H1 (cell line): ENCODE data around the gene RPL13A. TPM values are rescaled to one million over a fixed set of nuclear protein-coding genes. Genes with fewer than 3 reads are reported as not detected.

ENCODE experiments used
- CTCF ChIA-PET: fragments of 300-600 bp; sonication (Branson Sonifier 250); formaldehyde crosslinking; loops from one replicate; lab custom pipeline; 2021; ENCODE audit not compliant: partially characterized antibody; lab: Charles Lee
- POLR2A ChIA-PET: fragments of 300-600 bp; sonication (Branson Sonifier 250); formaldehyde crosslinking; loops from one replicate; lab custom pipeline; 2021; ENCODE audit warnings: inconsistent platforms; ENCODE audit not compliant: partially characterized antibody; lab: Charles Lee
- DNase-seq, 2 experiments: peaks; one replicate each; pipeline versions ENCODE4 v3.0.0 to v3.0.0-alpha.2; 2010 to 2022; ENCODE audit warnings: low spot score in 2 of 2, low read depth in 1 of 2, mixed read lengths in 1 of 2
- FAIRE-seq: peaks from 2 replicates; lab custom pipeline; 2011; peaks lifted over from hg19 to GRCh38; lab: Jason Lieb, UNC
- H2AFZ ChIP-seq: 2 replicates; pipeline ENCODE4 v1.8.1; 2012; ENCODE audit warnings: low read length, inconsistent platforms
- H2AK5ac ChIP-seq: 2 replicates; pipeline ENCODE4 v1.6.1; 2013; ENCODE audit warnings: low read depth, low read length
- H2BK120ac ChIP-seq: replicated peaks from 2 replicates; pipeline ENCODE3; 2013; ENCODE audit warnings: low read depth, low read length, inconsistent platforms
- H2BK12ac ChIP-seq: 2 replicates; pipeline ENCODE4 v1.6.1; 2013; ENCODE audit warnings: low read depth, low read length
- H2BK15ac ChIP-seq: 2 replicates; pipeline ENCODE4 v1.6.1; 2013; ENCODE audit warnings: low read length
- H2BK20ac ChIP-seq: 2 replicates; pipeline ENCODE4 v1.6.1; 2013; ENCODE audit warnings: low read length
- H2BK5ac ChIP-seq: 2 replicates; pipeline ENCODE4 v1.6.1; 2013; ENCODE audit warnings: low read depth, low read length
- H3K14ac ChIP-seq: 2 replicates; pipeline ENCODE4 v1.6.1; 2013; ENCODE audit warnings: inconsistent platforms; ENCODE audit not compliant: insufficient read length
- H3K18ac ChIP-seq: 2 replicates; pipeline ENCODE4 v1.6.1; 2013; ENCODE audit warnings: low read length; ENCODE audit errors: extremely low read depth
- H3K23ac ChIP-seq: 2 replicates; pipeline ENCODE4 v1.6.1; 2013; ENCODE audit warnings: inconsistent platforms; ENCODE audit not compliant: insufficient read length
- H3K23me2 ChIP-seq: 2 replicates; pipeline ENCODE4 v1.6.1; 2013; ENCODE audit warnings: low read depth, low read length
- H3K27ac ChIP-seq: 2 replicates; pipeline ENCODE4 v1.6.1; 2011; ENCODE audit warnings: low read depth, low read length, inconsistent platforms
- H3K27me3 ChIP-seq, 4 experiments: replicated peaks in 1 of 4; 1 replicate in 1 of 4; 2 replicates in 3 of 4; pipeline versions ENCODE4 v1.6.1 to v1.8.1; 2011 to 2013; ENCODE audit warnings: low read length in 3 of 4, mild to moderate bottlenecking in 3 of 4, inconsistent platforms in 2 of 4, mixed read lengths in 2 of 4, moderate library complexity in 1 of 4; ENCODE audit not compliant: control insufficient read depth in 3 of 4, insufficient read depth in 3 of 4; ENCODE audit errors: extremely low read depth in 1 of 4
- H3K36me3 ChIP-seq, 4 experiments: 2 replicates each; pipeline versions ENCODE4 v1.6.1 to v1.8.1; 2011 to 2013; ENCODE audit warnings: mild to moderate bottlenecking in 4 of 4, low read length in 3 of 4, moderate library complexity in 2 of 4, control low read depth in 1 of 4, inconsistent platforms in 1 of 4; ENCODE audit not compliant: insufficient read depth in 4 of 4, control insufficient read depth in 2 of 4
- H3K4ac ChIP-seq: replicated peaks from 2 replicates; pipeline ENCODE3; 2013; ENCODE audit warnings: low read length, low read depth, mixed read lengths, inconsistent platforms; ENCODE audit not compliant: insufficient read length
- H3K4me1 ChIP-seq, 4 experiments: replicated peaks in 1 of 4; 1 replicate in 1 of 4; 2 replicates in 3 of 4; pipeline versions ENCODE4 v1.6.1 to v1.8.1; 2011 to 2013; ENCODE audit warnings: low read length in 3 of 4, inconsistent platforms in 2 of 4, mixed read lengths in 1 of 4; ENCODE audit not compliant: insufficient read depth in 4 of 4, control insufficient read depth in 3 of 4
- H3K4me2 ChIP-seq, 2 experiments: 2 replicates each; pipeline versions ENCODE4 v1.6.1 to v1.8.1; 2011 to 2013; ENCODE audit warnings: low read depth in 2 of 2, low read length in 2 of 2, control low read depth in 1 of 2, inconsistent platforms in 1 of 2, mild to moderate bottlenecking in 1 of 2; ENCODE audit not compliant: insufficient read depth in 1 of 2
- H3K4me3 ChIP-seq, 4 experiments: fragments of 200-600, 300-600 bp in 1 of 4; sonication (generic), shearing (Covaris generic), sonication (Bioruptor Twin) in 1 of 4; 2 replicates each; pipeline versions ENCODE4 v1.5.1 to v1.8.1; 2011 to 2016; ENCODE audit warnings: low read length in 4 of 4, low read depth in 3 of 4, control low read depth in 2 of 4, inconsistent platforms in 2 of 4, mild to moderate bottlenecking in 2 of 4, mixed read lengths in 1 of 4, moderate library complexity in 1 of 4; ENCODE audit not compliant: insufficient read depth in 2 of 4; ENCODE audit errors: extremely low read depth in 1 of 4
- H3K56ac ChIP-seq: replicated peaks from 2 replicates; pipeline ENCODE3; 2013; ENCODE audit warnings: low read depth, mild to moderate bottlenecking, mixed read lengths, low read length, inconsistent platforms; ENCODE audit not compliant: insufficient read length
- H3K79me1 ChIP-seq: 2 replicates; pipeline ENCODE4 v1.6.1; 2013; ENCODE audit warnings: low read depth, low read length, control low read depth
- H3K79me2 ChIP-seq, 2 experiments: 2 replicates each; pipeline versions ENCODE4 v1.6.1 to v1.8.1; 2012 to 2013; ENCODE audit warnings: low read length in 2 of 2, mild to moderate bottlenecking in 2 of 2, inconsistent platforms in 1 of 2; ENCODE audit not compliant: insufficient read depth in 2 of 2, control insufficient read depth in 1 of 2
- H3K9ac ChIP-seq, 4 experiments: replicated peaks in 1 of 4; 1 replicate in 1 of 4; 2 replicates in 3 of 4; pipeline versions ENCODE4 v1.6.1 to v1.8.1; 2011 to 2013; ENCODE audit warnings: low read depth in 3 of 4, low read length in 3 of 4, control low read depth in 2 of 4, mild to moderate bottlenecking in 2 of 4, moderate library complexity in 2 of 4, inconsistent platforms in 1 of 4; ENCODE audit errors: extremely low read depth in 1 of 4
- H3K9me3 ChIP-seq, 2 experiments: 2 replicates each; pipeline versions ENCODE4 v1.6.1 to v1.8.1; 2012 to 2013; ENCODE audit warnings: mild to moderate bottlenecking in 2 of 2, moderate library complexity in 2 of 2, control low read depth in 1 of 2, inconsistent platforms in 1 of 2, low read depth in 1 of 2, low read length in 1 of 2, mixed read lengths in 1 of 2; ENCODE audit not compliant: insufficient read depth in 2 of 2
- H4K20me1 ChIP-seq, 2 experiments: replicated peaks in 1 of 2; 2 replicates each; pipeline versions ENCODE3 to v1.8.1; 2011 to 2013; ENCODE audit warnings: inconsistent platforms in 2 of 2, low read length in 2 of 2, mild to moderate bottlenecking in 1 of 2; ENCODE audit not compliant: insufficient read depth in 2 of 2, control insufficient read depth in 1 of 2
- H4K5ac ChIP-seq: 2 replicates; pipeline ENCODE4 v1.6.1; 2013; ENCODE audit warnings: low read length, low read depth, mixed read lengths, inconsistent platforms; ENCODE audit not compliant: insufficient read length
- H4K8ac ChIP-seq: 2 replicates; pipeline ENCODE4 v1.8.0; 2013; ENCODE audit warnings: mild to moderate bottlenecking, moderate library complexity, low read length, inconsistent platforms; ENCODE audit not compliant: insufficient read depth; ENCODE audit errors: extremely low read depth
- H4K91ac ChIP-seq: replicated peaks from 2 replicates; pipeline ENCODE3; 2013; ENCODE audit warnings: low read length, mixed read lengths, inconsistent platforms; ENCODE audit not compliant: insufficient read length
- BACH1 ChIP-seq: IDR thresholded peaks from 2 replicates; pipeline ENCODE4 v1.6.1; 2012; ENCODE audit warnings: low read length, improper control_type of control experiment
- CHD1 ChIP-seq: IDR thresholded peaks from 2 replicates; pipeline ENCODE4 v1.6.1; 2012; ENCODE audit warnings: low read depth, low read length, improper control_type of control experiment
- JUN ChIP-seq: IDR thresholded peaks from 2 replicates; pipeline ENCODE4 v1.6.1; 2011; ENCODE audit warnings: low read depth, mild to moderate bottlenecking, improper control_type of control experiment, low read length
- KDM5A ChIP-seq: fragments of 200-600 bp; IDR thresholded peaks from 2 replicates; pipeline ENCODE4 v1.7.1; 2012; ENCODE audit warnings: mild to moderate bottlenecking, low read length, inconsistent platforms, mixed read lengths
- MAX ChIP-seq: IDR thresholded peaks from 2 replicates; pipeline ENCODE4 v1.6.1; 2012; ENCODE audit warnings: inconsistent platforms
- PHF8 ChIP-seq: fragments of 200-600 bp; sonication (generic); conservative IDR thresholded peaks from 2 replicates; pipeline ENCODE4 v1.7.1; 2012; ENCODE audit warnings: low read depth, mild to moderate bottlenecking, inconsistent platforms, low read length, moderate library complexity
- RFX5 ChIP-seq: IDR thresholded peaks from 2 replicates; pipeline ENCODE4 v1.6.1; 2011; ENCODE audit warnings: low read depth, low read length, improper control_type of control experiment, borderline replicate concordance
- SIRT6 ChIP-seq: IDR thresholded peaks from one replicate; pipeline ENCODE4 v1.7.1; 2012; ENCODE audit warnings: low read length, inconsistent platforms
- SIX5 ChIP-seq: IDR thresholded peaks from 2 replicates; pipeline ENCODE4 v1.6.1; 2011; ENCODE audit warnings: mild to moderate bottlenecking, low read depth, low read length
- SUZ12 ChIP-seq: fragments of 200-600 bp; sonication (generic); IDR thresholded peaks from 2 replicates; pipeline ENCODE4 v1.6.1; 2012; ENCODE audit warnings: mild to moderate bottlenecking, inconsistent platforms, low read length, moderate library complexity, mixed read lengths
- TCF12 ChIP-seq: IDR thresholded peaks from 2 replicates; pipeline ENCODE4 v1.6.1; 2011; ENCODE audit warnings: low read depth, mild to moderate bottlenecking, low read length
- WGBS, 2 experiments: shearing (Covaris generic) in 1 of 2; methylation state at CpG; one replicate each; pipeline versions ENCODE4 v1.1.6 to v1.1.7; 2013 to 2015; ENCODE audit warnings: low lambda C conversion rate in 2 of 2, mixed read lengths in 2 of 2, inconsistent platforms in 1 of 2, low coverage in 1 of 2, missing lambda C conversion rate in 1 of 2; ENCODE audit not compliant: insufficient replicate concordance in 2 of 2, insufficient coverage in 1 of 2, insufficient read length in 1 of 2; ENCODE audit errors: extremely low coverage in 1 of 2, missing lambda C conversion rate in 1 of 2; 5-methylcytosine and 5-hydroxymethylcytosine counted together
- polyA plus RNA-seq, 7 experiments: library from polyadenylated mRNA; depleted of rRNA in 3 of 7; stranded (reverse) in 5 of 7; unstranded in 2 of 7; fragments of >200 nt in 5 of 7; fragments of 200-250 nt in 2 of 7; gene quantifications; 1 replicate in 5 of 7; 2 replicates in 1 of 7; 4 replicates in 1 of 7; pipeline versions ENCODE4 v1.2.1 to v1.2.3, GENCODE V29; 2011 to 2013; ENCODE audit warnings: missing spikeins in 2 of 7, mixed read lengths in 2 of 7
- total RNA-seq: library from RNA; stranded (reverse); fragmentation: NEBNext Ultra II Directional; extraction: Animal tissue kit (Norgen Biotek cat#: 25700); gene quantifications from 2 replicates; pipeline ENCODE4 v1.2.1, GENCODE V29; 2021
- TF ChIP-seq, protein P1 (sequence below): IDR thresholded peaks from 2 replicates; pipeline ENCODE4 v1.6.1; 2012; ENCODE audit warnings: low read length, inconsistent platforms
- TF ChIP-seq, protein P2 (sequence below): IDR thresholded peaks from 2 replicates; pipeline ENCODE4 v1.6.1; 2011; ENCODE audit warnings: low read depth, mild to moderate bottlenecking, low read length; ENCODE audit not compliant: insufficient read depth

RPL13A gene
- total and polyA plus RNA-seq, 2 of the 8 experiments (the other 6 are each of a cell fraction or from before 2014, with no cell fraction given), result 3,305 to 8,868 TPM

- Histone ChIP-seq H3K18ac (no peak overlapping the region), H3K4me3 (no peak overlapping the region), H3K9ac (no peak overlapping the region), H3K27me3 (no peaks in the 10 kb centered on the region), H3K23ac (no peak overlapping the region), H3K4me2 (no peak overlapping the region), H4K5ac (no peak overlapping the region), H3K79me2 (no peaks in the 10 kb centered on the region), H2BK5ac (no peak overlapping the region), H3K79me1 (no peaks in the 10 kb centered on the region; the same call in 1 of the 2 replicates), H3K36me3 (peaks cover 0 to 12% (median 6%) of the 10 kb centered on the region in 4 experiments; a peak in 4 of 8 replicates), H3K27ac (no peak overlapping the region), H3K56ac (no peak overlapping the region), H3K14ac (no peak overlapping the region), H3K9me3 (no peaks in the 10 kb centered on the region), H3K4me1 (no peaks in the 10 kb centered on the region), H3K23me2 (no peaks in the 10 kb centered on the region), H4K20me1 (no peaks in the 10 kb centered on the region), H2BK12ac (0 out of 2 replicates have a peak overlapping the region, but pooled peaks have one; percentile 27), H2BK20ac (no peak overlapping the region), H3K4ac (no peak overlapping the region), H2BK15ac (no peak overlapping the region), H4K8ac (no peak overlapping the region), H2BK120ac (no peak overlapping the region), H4K91ac (no peak overlapping the region), H2AK5ac (no peak overlapping the region), H2AFZ (no peak overlapping the region)
- CTCF ChIA-PET, result interaction anchor here (4.8 kb wide), 1 partner anchor 11 kb away, joined by 28 read pairs; the partner anchor contains the start of gene FLT3LG
- 92% methylated on average over 33 of the region's 37 CpGs; no CpG with 5 or more reads in 1 of the 2 experiments for WGBS, 2 experiments
- FAIRE-seq (no peak), DNase-seq (no peak)
- POLR2A ChIA-PET, result no interaction called here
- TF ChIP-seq PHF8 (no peak), BACH1 (no peak), RFX5 (no peak), SUZ12 (no peak), SIRT6 (no peak), KDM5A (no peak), CHD1 (no peak), TCF12 (no peak), JUN (no peak), MAX (no peak), SIX5 (no peak)
- TF ChIP-seq, protein P1, sequence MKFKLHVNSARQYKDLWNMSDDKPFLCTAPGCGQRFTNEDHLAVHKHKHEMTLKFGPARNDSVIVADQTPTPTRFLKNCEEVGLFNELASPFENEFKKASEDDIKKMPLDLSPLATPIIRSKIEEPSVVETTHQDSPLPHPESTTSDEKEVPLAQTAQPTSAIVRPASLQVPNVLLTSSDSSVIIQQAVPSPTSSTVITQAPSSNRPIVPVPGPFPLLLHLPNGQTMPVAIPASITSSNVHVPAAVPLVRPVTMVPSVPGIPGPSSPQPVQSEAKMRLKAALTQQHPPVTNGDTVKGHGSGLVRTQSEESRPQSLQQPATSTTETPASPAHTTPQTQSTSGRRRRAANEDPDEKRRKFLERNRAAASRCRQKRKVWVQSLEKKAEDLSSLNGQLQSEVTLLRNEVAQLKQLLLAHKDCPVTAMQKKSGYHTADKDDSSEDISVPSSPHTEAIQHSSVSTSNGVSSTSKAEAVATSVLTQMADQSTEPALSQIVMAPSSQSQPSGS, result no peak
- TF ChIP-seq, protein P2, sequence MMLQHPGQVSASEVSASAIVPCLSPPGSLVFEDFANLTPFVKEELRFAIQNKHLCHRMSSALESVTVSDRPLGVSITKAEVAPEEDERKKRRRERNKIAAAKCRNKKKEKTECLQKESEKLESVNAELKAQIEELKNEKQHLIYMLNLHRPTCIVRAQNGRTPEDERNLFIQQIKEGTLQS, result no peak
Measured at GRCh38 chr19:49461656-49462055, 25.8 kb upstream of the RPL13A start.
